ENCODE measurements around the gene AUTS2.

AUTS2 gene

DNA sequence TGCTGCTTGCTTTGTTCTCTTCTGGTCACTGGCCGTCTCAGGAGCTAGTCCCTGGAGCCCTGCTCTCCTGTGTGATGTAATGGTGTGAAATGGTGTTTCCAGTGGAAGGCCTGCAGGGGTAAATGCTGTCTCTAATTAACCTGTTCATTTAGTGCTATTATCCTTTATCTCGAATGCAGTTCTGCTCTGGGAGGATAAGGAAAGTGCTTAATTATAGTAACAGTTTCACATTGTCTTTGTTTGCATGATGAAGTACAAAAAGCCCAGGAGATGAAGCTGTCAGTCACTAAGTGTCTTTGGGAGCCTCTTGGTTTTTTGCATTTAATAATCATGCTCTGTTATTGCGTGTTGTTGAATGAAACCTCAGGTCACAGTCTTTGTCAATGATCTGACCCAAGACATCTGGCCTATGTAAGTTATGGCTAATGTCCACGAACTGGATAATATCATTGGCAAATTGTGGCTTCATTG lies 778.3 kb downstream of the AUTS2 start:
- no peak for DNase-seq

DNA sequence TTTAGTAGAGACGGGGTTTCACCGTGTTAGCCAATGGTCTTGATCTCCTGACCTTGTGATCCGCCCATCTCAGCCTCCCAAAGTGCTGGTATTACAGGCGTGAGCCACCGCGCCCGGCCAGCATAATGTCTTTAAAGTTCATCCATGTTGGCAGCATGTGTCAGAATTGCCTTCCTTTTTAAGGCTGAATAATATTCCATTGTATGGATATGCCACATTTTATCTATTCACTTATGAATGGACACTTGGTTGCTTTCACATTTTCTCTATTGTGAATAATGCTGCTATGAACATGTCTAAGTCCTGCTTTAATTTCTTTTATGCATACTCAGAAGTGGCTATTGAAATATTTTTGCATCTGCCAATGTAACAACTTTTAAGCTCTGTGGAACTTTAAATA lies 779.7 kb downstream of the AUTS2 start:
- DNase-seq = no peak

GRCh38 chr7:70379210-70379609 lies 780.9 kb downstream of the AUTS2 start:
- DNase-seq = no peak

DNA sequence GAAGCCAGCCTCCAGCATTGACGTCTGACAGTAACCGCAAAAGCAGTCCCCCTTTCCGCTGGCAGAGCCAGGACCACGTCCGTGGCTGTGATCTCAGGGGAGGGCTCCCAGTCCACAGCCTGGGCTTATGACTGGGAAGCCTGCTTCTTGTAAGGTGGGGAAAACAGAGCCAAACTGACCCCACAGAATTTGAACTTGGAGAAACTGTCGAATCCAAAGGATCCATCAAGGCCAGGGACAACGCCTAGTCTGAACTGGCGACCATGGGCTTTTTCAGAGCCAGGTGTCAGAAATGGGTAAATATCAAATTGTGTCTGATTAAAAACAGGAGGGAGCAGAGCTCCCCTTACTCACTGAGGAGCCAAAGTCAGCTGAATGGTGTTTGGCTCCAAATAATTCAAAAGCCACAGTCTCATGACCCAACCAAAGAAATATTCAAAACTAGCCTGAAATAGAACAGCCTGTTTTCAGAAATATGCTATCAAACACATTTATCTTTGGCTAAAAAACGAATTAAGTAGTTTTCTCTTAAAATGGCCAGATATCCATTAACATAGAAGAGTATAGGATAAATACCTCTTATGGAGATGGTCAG lies 782.2 kb downstream of the AUTS2 start:
- DNase-seq = no peak

GRCh38 chr7:70383066-70383782 lies 784.9 kb downstream of the AUTS2 start:
- no peak for DNase-seq

DNA sequence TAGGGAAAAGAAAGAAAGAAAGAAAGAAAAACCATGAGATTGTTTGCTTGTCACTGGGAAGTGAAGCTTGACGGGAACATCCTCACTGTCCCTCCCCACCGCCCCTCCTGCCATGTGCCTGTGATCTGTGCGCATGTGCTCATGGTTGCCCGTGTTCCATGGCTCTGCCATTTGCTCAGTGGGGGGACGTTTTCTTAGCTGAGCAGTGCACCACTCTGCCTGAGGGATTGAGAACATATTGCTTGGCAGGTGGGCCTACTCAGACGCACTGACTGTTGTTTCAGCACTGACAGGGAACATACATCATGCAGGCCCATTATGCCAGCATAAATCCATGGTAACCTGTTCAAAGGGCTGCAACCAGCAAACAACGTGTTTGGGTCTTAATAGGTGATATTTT lies 785.7 kb downstream of the AUTS2 start:
- no peak for DNase-seq

DNA sequence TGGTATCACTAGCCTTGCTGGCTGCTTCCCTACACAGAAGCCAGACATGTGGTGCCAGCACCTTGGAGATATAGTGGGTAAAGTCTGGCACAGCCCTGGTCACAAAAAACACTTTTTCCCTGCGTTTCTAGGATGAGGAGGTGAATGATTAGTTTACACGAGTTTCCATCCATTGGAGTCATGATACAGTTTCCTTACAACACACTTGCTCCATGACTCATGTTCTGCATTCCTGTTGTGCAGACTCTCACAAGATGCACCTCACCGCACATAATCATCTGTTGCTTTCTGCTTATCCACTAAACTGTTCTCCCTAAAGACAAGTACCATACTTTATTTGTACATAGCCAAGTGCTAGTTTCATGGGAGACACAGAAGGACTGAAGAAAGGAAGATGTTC lies 786.6 kb downstream of the AUTS2 start:
- DNase-seq = no peak

GRCh38 chr7:70387217-70387616 lies 788.9 kb downstream of the AUTS2 start:
- no peak for DNase-seq

DNA sequence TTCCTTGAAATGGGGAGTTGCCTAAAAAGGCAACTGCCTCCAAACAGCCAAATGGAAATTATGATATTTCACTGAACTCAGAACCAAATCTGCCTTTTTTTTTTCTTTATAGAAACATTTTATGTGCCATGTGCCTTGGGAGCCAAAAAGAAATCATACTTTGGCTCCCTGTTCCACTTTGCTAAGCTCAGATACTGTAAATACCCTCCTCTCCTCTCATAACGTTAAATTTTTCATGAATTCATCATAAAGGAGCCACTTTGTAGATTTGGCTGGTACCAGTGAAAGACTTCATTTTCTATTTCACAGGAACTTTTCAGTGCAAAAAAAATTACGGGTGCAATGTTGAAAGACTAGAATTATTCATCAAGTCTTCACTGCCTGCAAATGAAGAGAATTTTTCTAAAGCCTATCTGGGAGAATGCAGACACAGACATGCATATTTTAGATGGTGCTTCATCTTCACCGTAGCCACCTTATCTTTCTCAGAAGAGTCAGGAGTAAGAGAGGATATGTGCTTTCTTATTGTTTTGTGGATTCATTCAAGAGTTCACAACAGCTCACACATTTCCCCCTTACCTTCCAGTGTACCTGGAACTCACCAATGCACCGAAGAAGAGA lies 791.4 kb downstream of the AUTS2 start:
- DNase-seq = no peak

DNA sequence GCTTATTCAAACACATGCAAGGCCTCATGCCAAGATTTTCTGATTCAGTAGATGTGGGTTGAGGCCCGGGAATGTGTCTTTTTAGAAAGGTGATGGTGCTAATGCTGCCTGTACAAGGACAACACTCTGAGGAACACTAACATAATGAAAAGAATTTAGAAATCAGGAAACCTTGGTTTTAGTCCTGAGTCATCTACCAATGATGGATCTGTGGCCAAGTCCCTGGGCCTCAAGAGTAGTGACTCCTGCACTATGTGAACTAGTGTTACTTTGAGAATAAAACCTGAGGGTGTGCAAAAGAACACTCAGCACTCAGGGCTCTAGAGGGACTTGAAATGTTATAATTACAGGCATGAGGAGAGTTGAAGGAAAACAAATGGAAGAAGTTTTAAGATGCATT lies 792.0 kb downstream of the AUTS2 start:
- no peak for DNase-seq

GRCh38 chr7:70392256-70392876 lies 794.1 kb downstream of the AUTS2 start:
- DNase-seq = no peak

GRCh38 chr7:70392877-70393435 lies 794.7 kb downstream of the AUTS2 start:
- DNase-seq = no peak

DNA sequence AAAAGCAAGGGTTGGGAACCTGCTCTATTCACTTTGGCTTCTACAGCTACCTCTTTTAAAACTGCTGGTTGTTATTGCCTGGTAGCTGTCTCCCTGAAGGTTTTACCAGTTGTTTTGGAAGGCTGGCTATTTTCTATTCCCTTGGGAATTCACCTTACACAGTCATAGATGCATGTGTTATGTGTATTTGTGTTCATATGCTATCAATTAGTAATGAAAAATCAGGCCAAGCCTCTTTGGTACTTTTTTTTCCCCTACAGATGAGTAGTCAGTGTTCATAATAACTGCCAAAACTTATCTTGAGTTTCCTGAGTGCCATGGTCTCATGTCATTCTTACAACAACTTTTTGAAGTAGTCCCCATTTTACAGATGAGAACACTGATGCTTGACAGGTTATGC lies 795.7 kb downstream of the AUTS2 start:
- DNase-seq = no peak

GRCh38 chr7:70400829-70401380 lies 802.6 kb downstream of the AUTS2 start:
- DNase-seq = no peak

DNA sequence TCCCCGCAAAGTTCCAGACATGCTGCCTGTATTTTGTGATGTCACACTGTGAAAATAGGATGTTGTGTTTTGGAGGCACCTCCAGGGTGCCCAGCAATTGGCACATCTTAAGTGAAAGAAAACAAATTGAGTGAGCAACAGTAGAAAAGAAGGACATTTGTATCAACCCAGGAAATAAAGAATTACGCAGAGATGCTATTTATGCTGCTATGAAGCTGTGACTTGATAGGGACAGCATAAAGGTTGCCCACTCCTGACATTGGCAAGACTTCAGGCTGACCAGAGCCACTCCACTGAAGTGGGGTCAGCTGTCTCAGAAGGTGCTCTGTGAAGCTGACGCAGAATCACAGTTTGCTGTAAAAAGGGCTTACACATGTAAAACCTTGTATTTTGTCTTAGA lies 803.8 kb downstream of the AUTS2 start:
- DNase-seq = no peak

- no peak for DNase-seq
Measured at GRCh38 chr7:70405241-70405640, 807.0 kb downstream of the AUTS2 start.

DNA sequence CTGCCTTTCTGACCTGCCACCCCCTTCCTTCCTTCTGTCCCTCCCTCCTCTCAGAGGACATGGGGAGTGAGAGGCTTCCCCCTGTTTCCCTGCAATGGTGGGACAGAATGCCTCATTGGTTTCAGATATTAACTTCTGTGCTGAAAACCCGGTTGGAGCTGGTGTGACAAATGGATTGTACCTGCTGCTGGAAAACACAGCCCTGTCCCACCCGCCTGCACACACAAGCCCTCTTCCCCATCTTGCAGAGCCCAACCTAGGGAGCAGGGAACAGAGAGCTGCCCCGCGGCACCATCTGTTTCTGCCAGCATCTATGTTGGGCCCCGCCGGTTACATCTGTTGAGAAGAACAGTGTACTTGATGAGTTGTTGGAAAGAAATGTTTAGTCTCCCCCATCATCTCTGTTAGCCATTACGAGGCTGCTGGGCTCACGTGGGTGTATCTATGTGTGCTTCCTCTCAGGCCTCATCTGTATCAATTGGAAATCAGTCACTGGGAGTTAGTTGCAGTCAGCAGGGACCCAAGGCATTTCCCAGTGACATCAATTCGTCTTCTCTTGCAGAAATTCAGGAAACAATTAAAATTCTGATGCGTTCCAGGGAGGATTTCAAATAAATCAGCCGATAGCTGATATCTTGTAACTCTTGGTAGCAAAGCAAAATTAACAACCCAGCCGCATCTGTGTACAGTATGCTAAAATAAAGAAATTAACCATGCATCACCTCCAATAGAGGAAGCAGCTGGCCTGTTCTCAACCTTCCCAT lies 808.1 kb downstream of the AUTS2 start:
- DNase-seq = no peak

DNA sequence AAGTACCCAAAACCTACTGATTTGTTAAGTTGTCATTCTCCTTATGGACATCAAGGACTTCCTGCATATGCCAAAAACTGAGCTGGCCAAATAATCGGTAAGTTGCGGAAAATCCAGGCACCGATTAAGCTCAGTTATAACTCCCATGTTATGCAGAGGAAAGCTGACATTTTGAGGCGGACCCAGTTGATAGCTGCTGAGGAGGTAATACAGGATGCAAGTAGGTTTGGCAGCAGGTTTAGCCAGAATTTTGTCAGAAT lies 808.6 kb downstream of the AUTS2 start:
- no peak for DNase-seq

DNA sequence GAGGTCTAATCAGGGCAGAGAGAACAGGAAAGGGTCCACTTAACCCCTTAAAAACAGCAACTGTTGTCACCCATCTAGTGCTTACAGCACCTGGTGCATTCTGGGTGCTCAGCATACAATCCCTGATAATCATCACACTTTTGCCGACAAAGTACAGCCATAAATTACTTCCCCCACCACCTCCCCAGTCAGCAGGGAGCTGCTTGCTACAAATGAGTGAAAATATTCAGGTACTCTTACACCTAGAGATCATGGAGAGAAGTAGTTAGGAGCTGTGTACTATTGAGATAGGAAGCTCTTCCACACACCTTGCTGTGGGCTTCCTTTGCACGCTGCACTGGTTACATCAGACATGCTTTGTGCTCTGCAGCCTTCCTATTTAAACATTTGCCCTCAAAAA lies 810.2 kb downstream of the AUTS2 start:
- DNase-seq = no peak

DNA sequence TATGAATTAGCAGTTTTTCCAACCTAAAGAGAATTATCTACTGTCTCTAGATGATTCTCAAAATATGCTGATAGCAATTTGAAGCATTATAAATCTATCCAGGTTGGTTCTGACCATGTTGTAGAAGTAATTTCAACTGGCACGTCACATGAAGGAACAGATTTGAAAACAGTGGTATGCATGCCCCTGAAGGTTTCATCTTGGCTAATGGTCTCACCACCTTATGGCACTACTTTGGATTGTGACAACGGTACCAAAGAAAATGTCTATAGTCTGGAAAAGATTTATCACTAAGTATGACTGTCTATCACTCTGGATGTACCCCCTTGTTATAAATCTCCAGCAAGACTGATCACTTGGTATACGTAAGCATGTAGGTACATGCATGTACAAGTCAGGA lies 810.6 kb downstream of the AUTS2 start:
- no peak for DNase-seq

DNA sequence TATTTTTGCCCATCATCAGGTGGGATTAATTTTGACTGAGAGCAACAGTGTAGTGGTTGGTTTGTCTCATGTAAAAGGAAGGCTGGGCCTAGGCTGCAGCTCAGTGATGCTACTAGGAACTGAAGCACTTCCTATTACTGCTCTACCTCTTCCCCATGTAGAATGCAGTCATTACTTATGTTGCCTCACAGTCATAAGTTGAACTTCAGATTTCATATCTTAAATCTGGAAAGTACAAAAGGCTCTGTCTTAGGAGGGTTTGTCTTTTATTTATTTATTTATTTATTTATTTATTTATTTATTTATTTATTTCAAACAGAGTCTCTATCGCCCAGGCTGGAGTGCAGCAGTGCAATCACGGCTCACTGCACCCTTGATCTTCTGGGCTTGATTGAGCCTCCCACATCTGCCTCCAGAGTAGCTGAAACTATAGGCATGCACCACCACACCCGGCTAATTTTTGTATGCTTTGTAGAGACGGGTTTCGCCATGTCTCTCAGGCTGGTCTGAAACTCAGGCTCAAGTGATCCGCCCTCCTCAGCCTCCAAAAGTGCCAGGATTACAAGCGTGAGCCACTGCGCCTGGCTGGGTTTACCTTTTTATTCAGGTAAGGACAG lies 812.0 kb downstream of the AUTS2 start:
- DNase-seq = no peak

GRCh38 chr7:70414368-70414767 lies 816.1 kb downstream of the AUTS2 start:
- DNase-seq = no peak
